Endothelial cell of hepatic sinusoid (primary cell): ENCODE measurements around the gene ERC2.

Experiments
- in situ Hi-C: cut with HindIII; loops from 2 replicates; pipeline ENCODE4 v1.10.0; 2017; ENCODE audit warnings: low sequenced_read_pairs

The ERC2 gene

GRCh38 chr3:55556619-55557537 is 911.4 kb downstream of the ERC2 start:
- in situ Hi-C loops = no loop called here

- in situ Hi-C loops = no loop called here
These were observed 912.2 kb downstream of the ERC2 start for GRCh38 chr3:55555873-55556618.

- in situ Hi-C loops = no loop called here
These were observed 913.4 kb downstream of the ERC2 start for GRCh38 chr3:55554634-55555425.

- in situ Hi-C loops = no loop called here
These were observed 916.6 kb downstream of the ERC2 start for GRCh38 chr3:55551644-55552043.

- in situ Hi-C loops = loop anchor here (5.0 kb wide), 1 partner anchor 48 kb away; no protein-coding TSS in a partner anchor
These were observed 919.1 kb downstream of the ERC2 start for GRCh38 chr3:55549177-55549576.

GRCh38 chr3:55546866-55547669 is 921.2 kb downstream of the ERC2 start:
- in situ Hi-C loops = loop anchor here (5.0 kb wide), 1 partner anchor 50 kb away; no protein-coding TSS in a partner anchor

- in situ Hi-C loops = loop anchor here (5.0 kb wide), 1 partner anchor 51 kb away; no protein-coding TSS in a partner anchor
These were observed 922.3 kb downstream of the ERC2 start for GRCh38 chr3:55545995-55546394.

- in situ Hi-C loops = no loop called here
These were observed 924.0 kb downstream of the ERC2 start for GRCh38 chr3:55544219-55544618.

GRCh38 chr3:55543181-55543614 is 925.1 kb downstream of the ERC2 start:
- in situ Hi-C loops = no loop called here

- in situ Hi-C loops = no loop called here
These were observed 926.8 kb downstream of the ERC2 start for GRCh38 chr3:55541456-55541855.

- in situ Hi-C loops = no loop called here
These were observed 927.3 kb downstream of the ERC2 start for GRCh38 chr3:55541016-55541415.

- in situ Hi-C loops = no loop called here
These were observed 927.7 kb downstream of the ERC2 start for GRCh38 chr3:55540579-55540978.

GRCh38 chr3:55538158-55538557 is 930.1 kb downstream of the ERC2 start:
- in situ Hi-C loops = no loop called here

GRCh38 chr3:55537563-55537962 is 930.7 kb downstream of the ERC2 start:
- in situ Hi-C loops = no loop called here

GRCh38 chr3:55537129-55537528 is 931.1 kb downstream of the ERC2 start:
- in situ Hi-C loops = no loop called here

GRCh38 chr3:55534876-55535275 is 933.4 kb downstream of the ERC2 start:
- in situ Hi-C loops = no loop called here

GRCh38 chr3:55532806-55533205 is 935.5 kb downstream of the ERC2 start:
- in situ Hi-C loops = no loop called here

- in situ Hi-C loops = no loop called here
These were observed 936.9 kb downstream of the ERC2 start for GRCh38 chr3:55531321-55531720.

- in situ Hi-C loops = no loop called here
These were observed 940.9 kb downstream of the ERC2 start for GRCh38 chr3:55527361-55527760.
